ENCODE results near the gene CCKAR. TPM values are rescaled to one million over a fixed set of nuclear protein-coding genes. Genes with fewer than 3 reads are reported as not detected.

Gene CCKAR
- total and polyA plus RNA-seq, 2 of the 8 experiments (the other 6 are each of a cell fraction or from before 2014, with no cell fraction given) = not detected

DNA sequence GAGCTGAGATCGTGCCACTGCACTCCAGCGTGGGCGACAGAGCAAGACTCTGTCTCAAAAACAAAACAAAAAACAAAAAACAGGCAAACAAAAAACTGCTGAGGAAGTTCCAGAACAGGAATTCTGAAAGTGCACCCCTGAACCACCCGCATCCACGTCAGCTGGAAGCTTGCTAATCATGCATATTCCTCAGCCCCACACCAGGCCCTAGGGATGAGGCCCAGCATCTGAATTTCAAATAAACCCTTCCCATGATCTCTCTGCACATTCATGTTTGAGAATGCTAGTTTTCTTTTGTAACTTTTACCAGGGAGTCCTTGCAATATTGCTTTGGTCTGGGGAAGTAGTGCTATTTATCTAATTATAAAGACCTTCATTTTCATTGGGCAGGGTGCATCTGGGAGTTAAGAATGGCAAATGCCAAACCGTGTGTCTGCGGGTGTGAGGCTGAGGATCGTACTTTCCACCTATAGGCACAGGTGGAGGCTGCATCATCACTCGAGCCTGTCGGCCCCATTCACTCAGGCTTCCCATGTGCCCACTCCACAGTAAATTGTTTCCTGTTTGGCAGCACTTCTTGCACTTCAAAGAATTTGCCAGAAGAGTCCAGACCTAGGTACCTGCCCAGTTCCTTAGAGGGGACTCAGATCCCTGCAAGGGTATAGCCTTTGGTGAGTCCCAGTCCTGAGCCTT, 23.6 kb downstream of the CCKAR start (continued):
- no peak for TF ChIP-seq BACH1 (IDR thresholded peaks at IDR 0.05; ENCODE audit: low read length)
- no peak for TF ChIP-seq TAF7 (optimal IDR thresholded peaks at IDR 0.05; ENCODE audit: borderline replicate concordance, low read depth, low read length)
- TF ChIP-seq ZNF274 (IDR thresholded peaks at IDR 0.05; ENCODE audit: borderline replicate concordance, extremely low read depth, low read length) = no peak
